CD4-positive, alpha-beta T cell (primary cell): ENCODE results near the gene STARD7. TPM values are rescaled to one million over a fixed set of nuclear protein-coding genes. Genes with fewer than 3 reads are reported as not detected.
A peak's percentile ranks its signal among the peaks of the same experiment; 100 is the strongest.

Experiments used
- ATAC-seq: fragments of 200-7000 bp; cut with Tn5 transposase; one replicate; pipeline ENCODE4 v1.10.0; 2022; ENCODE audit warnings: mild to moderate bottlenecking; ENCODE audit not compliant: poor library complexity
- CTCF ChIA-PET: fragments of 350-600 bp; sonication (Branson Sonifier 250); formaldehyde crosslinking; loops from one replicate; lab custom pipeline; 2021; ENCODE audit warnings: antibody characterized with exemption, inconsistent platforms; lab: Charles Lee
- POLR2A ChIA-PET: fragments of 350-600 bp; sonication (Branson Sonifier 250); formaldehyde crosslinking; loops from one replicate; lab custom pipeline; 2021; ENCODE audit warnings: antibody characterized with exemption, inconsistent platforms; lab: Charles Lee
- DNase-seq, 14 experiments: peaks; one replicate each; pipeline ENCODE4 v3.0.0-alpha.2; 2013 to 2020; ENCODE audit warnings: mixed read lengths in 2 of 14
- H3K27ac ChIP-seq, 2 donors: one replicate each; pipeline versions ENCODE4 v1.5.1 to v1.7.0; 2013; ENCODE audit warnings: low read length in 2 of 2, low read depth in 1 of 2, mild to moderate bottlenecking in 1 of 2
- H3K27me3 ChIP-seq, 2 experiments: 1 replicate in 1 of 2; 2 replicates in 1 of 2; pipeline versions ENCODE4 v1.6.1 to v1.7.0; 2013; ENCODE audit warnings: low read length in 2 of 2, control low read depth in 1 of 2, mild to moderate bottlenecking in 1 of 2, moderate library complexity in 1 of 2; ENCODE audit not compliant: insufficient read depth in 2 of 2, control insufficient read depth in 1 of 2
- H3K36me3 ChIP-seq: one replicate; pipeline ENCODE4 v1.6.1; 2013; ENCODE audit warnings: low read length, control low read depth; ENCODE audit not compliant: insufficient read depth
- H3K4me1 ChIP-seq: one replicate; pipeline ENCODE4 v1.6.1; 2013; ENCODE audit warnings: low read length, control low read depth; ENCODE audit not compliant: insufficient read depth
- H3K4me3 ChIP-seq: one replicate; pipeline ENCODE4 v1.5.1; 2013; ENCODE audit warnings: mild to moderate bottlenecking, low read length, moderate library complexity
- H3K9me3 ChIP-seq, 2 experiments: 1 replicate in 1 of 2; 2 replicates in 1 of 2; pipeline versions ENCODE4 v1.6.1 to v1.7.0; 2013; ENCODE audit warnings: low read length in 2 of 2, mild to moderate bottlenecking in 2 of 2, control low read depth in 1 of 2, moderate library complexity in 1 of 2; ENCODE audit not compliant: control insufficient read depth in 1 of 2, insufficient read depth in 1 of 2
- H3K27ac Mint-ChIP-seq: one replicate; pipeline ENCODE4 v1.8.0; 2020; ENCODE audit warnings: mixed read lengths
- H3K27me3 Mint-ChIP-seq: one replicate; pipeline ENCODE4 v1.8.0; 2021; ENCODE audit warnings: mixed read lengths
- H3K36me3 Mint-ChIP-seq: one replicate; pipeline ENCODE4 v1.8.0; 2021; ENCODE audit warnings: low read depth, mixed read lengths
- H3K4me1 Mint-ChIP-seq: one replicate; pipeline ENCODE4 v1.8.0; 2021; ENCODE audit warnings: low read depth, mixed read lengths
- H3K4me3 Mint-ChIP-seq: one replicate; pipeline ENCODE4 v1.8.0; 2020; ENCODE audit warnings: mild to moderate bottlenecking, mixed read lengths
- H3K9me3 Mint-ChIP-seq: one replicate; pipeline ENCODE4 v1.8.0; 2020; ENCODE audit warnings: mixed read lengths
- intact Hi-C, 2 experiments: fragments of 100-400 bp; cut with DNase I in 1 of 2; cut with micrococcal nuclease in 1 of 2; formaldehyde crosslinking; loops; one replicate each; pipeline versions ENCODE4 v1.15.1 to v1.9.0; 2023 to 2025; cut with DNase I, micrococcal nuclease
- total RNA-seq, 174 experiments: library from RNA in 2 of 174; stranded (reverse) in 2 of 174; gene quantifications; one replicate each; pipeline ENCODE4 v1.2.3 and lab custom pipeline; 2021 to 2026
- TF ChIP-seq, protein P1 (sequence below): fragments of 200-600 bp; IDR thresholded peaks from one replicate; pipeline ENCODE4 v1.8.0; 2022; ENCODE audit warnings: antibody characterized with exemption, mild to moderate bottlenecking

Gene STARD7
- total RNA-seq, 2 experiments from 2014 or later, result 57.4 to 58.6 TPM

DNA sequence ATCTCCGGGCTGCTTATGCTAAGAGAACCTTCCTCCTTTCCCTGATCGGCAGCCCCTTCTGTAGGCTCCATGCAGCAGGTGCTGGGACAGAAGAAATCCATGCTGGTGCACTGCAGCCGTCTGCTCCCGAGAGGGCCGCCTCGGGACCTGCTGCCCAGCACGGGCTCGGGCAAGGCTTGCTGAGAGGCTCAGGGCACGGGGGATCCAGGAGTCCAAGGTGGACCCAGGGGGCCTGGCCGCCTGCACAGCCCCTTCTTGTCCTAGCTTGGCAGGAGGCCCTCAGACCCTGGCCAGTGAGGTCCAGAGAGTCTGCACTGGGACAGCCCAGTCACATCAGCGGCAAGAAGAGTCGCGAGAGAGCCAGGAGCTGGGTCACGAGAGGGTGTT lies 50.1 kb downstream of the STARD7 start:
- TF ChIP-seq, protein P1, sequence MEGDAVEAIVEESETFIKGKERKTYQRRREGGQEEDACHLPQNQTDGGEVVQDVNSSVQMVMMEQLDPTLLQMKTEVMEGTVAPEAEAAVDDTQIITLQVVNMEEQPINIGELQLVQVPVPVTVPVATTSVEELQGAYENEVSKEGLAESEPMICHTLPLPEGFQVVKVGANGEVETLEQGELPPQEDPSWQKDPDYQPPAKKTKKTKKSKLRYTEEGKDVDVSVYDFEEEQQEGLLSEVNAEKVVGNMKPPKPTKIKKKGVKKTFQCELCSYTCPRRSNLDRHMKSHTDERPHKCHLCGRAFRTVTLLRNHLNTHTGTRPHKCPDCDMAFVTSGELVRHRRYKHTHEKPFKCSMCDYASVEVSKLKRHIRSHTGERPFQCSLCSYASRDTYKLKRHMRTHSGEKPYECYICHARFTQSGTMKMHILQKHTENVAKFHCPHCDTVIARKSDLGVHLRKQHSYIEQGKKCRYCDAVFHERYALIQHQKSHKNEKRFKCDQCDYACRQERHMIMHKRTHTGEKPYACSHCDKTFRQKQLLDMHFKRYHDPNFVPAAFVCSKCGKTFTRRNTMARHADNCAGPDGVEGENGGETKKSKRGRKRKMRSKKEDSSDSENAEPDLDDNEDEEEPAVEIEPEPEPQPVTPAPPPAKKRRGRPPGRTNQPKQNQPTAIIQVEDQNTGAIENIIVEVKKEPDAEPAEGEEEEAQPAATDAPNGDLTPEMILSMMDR, result no peak
- Histone ChIP-seq H3K36me3 (no peaks in the 10 kb centered on the region), H3K9me3 (peaks cover 0 to 8% of the 10 kb centered on the region in 2 experiments), H3K4me3 (no peak overlapping the region), H3K27ac (no peak overlapping the region), H3K4me1 (peaks cover 73% of the 10 kb centered on the region), H3K27me3 (no peaks in the 10 kb centered on the region)
- Mint-ChIP-seq H3K9me3 (peaks cover 6% of the 10 kb centered on the region), H3K27me3 (no peaks in the 10 kb centered on the region), H3K4me1 (peaks cover 76% of the 10 kb centered on the region), H3K4me3 (no peak overlapping the region), H3K27ac (peak overlapping the region; percentile 72), H3K36me3 (no peaks in the 10 kb centered on the region)
- ATAC-seq (no peak), DNase-seq (peak in 2 of 14 experiments; percentile 8 to 10)
- ChIA-PET POLR2A (interaction anchor here (0.9 to 4.2 kb wide), 3 partner anchors 12 to 50 kb away, joined by 3 to 66 read pairs (median 4); partner anchors contain the start of gene DUSP2), CTCF (interaction anchor here (1.1 to 2.7 kb wide), 3 partner anchors 16 to 20 kb away, joined by 3 to 13 read pairs (median 4); no protein-coding TSS in a partner anchor)
- intact Hi-C loops, result loop anchor here in 1 of 2 experiments (2.0 kb wide), 1 partner anchor 16 kb away; no protein-coding TSS in a partner anchor

GRCh38 chr2:96157649-96158553 lies 50.7 kb downstream of the STARD7 start:
- ATAC-seq (peak; percentile 92), DNase-seq (peak; percentile 36 to 89 (median 74))
- ChIA-PET POLR2A (interaction anchor here (1.7 to 4.2 kb wide), 2 partner anchors 11 to 19 kb away, joined by 4 to 66 read pairs; partner anchors contain the start of gene DUSP2), CTCF (interaction anchor here (0.5 to 2.7 kb wide), 5 partner anchors 16 to 212 kb away, joined by 3 to 13 read pairs (median 3); no protein-coding TSS in a partner anchor)
- TF ChIP-seq, protein P1, result no peak
- H3K4me1 ChIP-seq, result peaks cover 73% of the 10 kb centered on the region
- H3K27ac ChIP-seq, result peak overlapping the region in 1 of 2 donors; percentile 34
- intact Hi-C loops, result loop anchor here in 1 of 2 experiments (2.0 kb wide), 1 partner anchor 15 kb away; no protein-coding TSS in a partner anchor
- H3K36me3 Mint-ChIP-seq, result no peaks in the 10 kb centered on the region
- no peaks in the 10 kb centered on the region for H3K27me3 Mint-ChIP-seq
- peaks cover 79% of the 10 kb centered on the region for H3K4me1 Mint-ChIP-seq
- H3K27ac Mint-ChIP-seq, result peak overlapping the region; percentile 72
- H3K9me3 Mint-ChIP-seq, result peaks cover 6% of the 10 kb centered on the region
- no peaks in the 10 kb centered on the region for H3K36me3 ChIP-seq
- H3K27me3 ChIP-seq, result no peaks in the 10 kb centered on the region
- peak overlapping the region; percentile 60 for H3K4me3 Mint-ChIP-seq
- H3K4me3 ChIP-seq, result peak overlapping the region; percentile 12
- peaks cover 0 to 3% of the 10 kb centered on the region in 2 experiments for H3K9me3 ChIP-seq

GRCh38 chr2:96156926-96157648 lies 51.5 kb downstream of the STARD7 start:
- Mint-ChIP-seq H3K9me3 (peaks cover 6% of the 10 kb centered on the region), H3K36me3 (no peaks in the 10 kb centered on the region), H3K4me1 (peaks cover 77% of the 10 kb centered on the region), H3K27ac (peak overlapping the region; percentile 74), H3K4me3 (peak overlapping the region; percentile 60), H3K27me3 (no peaks in the 10 kb centered on the region)
- ChIA-PET CTCF (interaction anchor here (0.5 to 2.7 kb wide), 3 partner anchors 17 to 211 kb away, joined by 3 to 13 read pairs (median 3); no protein-coding TSS in a partner anchor), POLR2A (interaction anchor here (1.7 to 4.2 kb wide), 2 partner anchors 11 to 18 kb away, joined by 4 to 66 read pairs; partner anchors contain the start of gene DUSP2)
- Histone ChIP-seq H3K27me3 (no peaks in the 10 kb centered on the region), H3K4me1 (peaks cover 71% of the 10 kb centered on the region), H3K9me3 (peaks cover 0 to 3% of the 10 kb centered on the region in 2 experiments), H3K4me3 (no peak overlapping the region), H3K36me3 (no peaks in the 10 kb centered on the region), H3K27ac (no peak overlapping the region)
- peak in 3 of 14 experiments; percentile 11 to 23 (median 13) for DNase-seq
- TF ChIP-seq, protein P1, result no peak
- intact Hi-C loops, result no loop called here
- ATAC-seq, result no peak
